Stimulated activated naive B cell treated with anti-CD40 and anti-IgM and Interleukin-4, amounts not matched to agents 10 μg/mL and 1 μg/mL and 100 μg/mL, for 72 hours (primary cell): Measurements from ENCODE around the gene ABHD17C.

Source experiments
- ATAC-seq, 2 donors: fragments of 150-1000 bp; cut with Tn5 transposase; replicated peaks; 2 replicates each; pipeline ENCODE4 v1.10.0; 2021; ENCODE audit warnings: moderate library complexity in 1 of 2
- DNase-seq: peaks from one replicate; pipeline ENCODE4 v3.0.0; 2021
- H3K27ac Mint-ChIP-seq: one replicate; pipeline ENCODE4 v1.8.0; 2022; ENCODE audit warnings: mild to moderate bottlenecking, mixed read lengths
- H3K27me3 Mint-ChIP-seq, 2 donors: one replicate each; pipeline ENCODE4 v1.8.0; 2022; ENCODE audit warnings: mixed read lengths in 2 of 2
- H3K36me3 Mint-ChIP-seq, 2 donors: one replicate each; pipeline ENCODE4 v1.8.0; 2022; ENCODE audit warnings: mixed read lengths in 2 of 2, mild to moderate bottlenecking in 1 of 2
- H3K4me1 Mint-ChIP-seq, 2 donors: one replicate each; pipeline ENCODE4 v1.8.0; 2022; ENCODE audit warnings: mixed read lengths in 2 of 2, mild to moderate bottlenecking in 1 of 2
- H3K4me3 Mint-ChIP-seq, 2 donors: one replicate each; pipeline ENCODE4 v1.8.0; 2022; ENCODE audit warnings: mild to moderate bottlenecking in 2 of 2, mixed read lengths in 2 of 2, moderate library complexity in 1 of 2
- H3K9me3 Mint-ChIP-seq, 2 donors: one replicate each; pipeline ENCODE4 v1.8.0; 2022; ENCODE audit warnings: mixed read lengths in 2 of 2, mild to moderate bottlenecking in 1 of 2

Gene ABHD17C

DNA sequence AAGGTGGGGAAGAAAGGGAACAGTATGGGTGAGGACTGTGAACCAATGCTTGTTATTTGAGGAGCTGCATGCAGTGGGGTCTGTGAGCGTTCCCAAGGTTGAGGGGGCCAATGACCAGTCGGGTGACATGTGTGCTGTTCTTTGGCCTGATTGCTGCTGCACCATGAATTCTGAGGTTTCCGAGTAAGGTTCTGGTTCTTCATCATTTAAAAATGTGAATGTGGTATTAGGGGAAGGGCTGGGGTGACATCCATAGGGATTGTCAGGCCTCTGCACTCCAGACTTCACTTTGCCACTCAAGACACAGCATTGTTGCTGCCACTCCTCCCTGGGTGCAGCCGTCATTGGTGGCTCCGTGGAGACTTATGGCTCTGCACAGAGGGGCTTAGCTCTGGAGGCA, 32.5 kb downstream of the ABHD17C start:
- Mint-ChIP-seq H3K4me3 (no peak overlapping the region), H3K4me1 (no peaks in the 10 kb centered on the region), H3K9me3 (no peaks in the 10 kb centered on the region), H3K36me3 (no peaks in the 10 kb centered on the region), H3K27me3 (no peaks in the 10 kb centered on the region), H3K27ac (no peak overlapping the region)
- DNase-seq = no peak
- ATAC-seq = no peak

- Mint-ChIP-seq H3K27ac (no peak overlapping the region), H3K27me3 (no peaks in the 10 kb centered on the region), H3K9me3 (no peaks in the 10 kb centered on the region), H3K4me3 (no peak overlapping the region), H3K4me1 (no peaks in the 10 kb centered on the region), H3K36me3 (no peaks in the 10 kb centered on the region)
- ATAC-seq (no peak), DNase-seq (no peak)
These were observed 35.3 kb downstream of the ABHD17C start for GRCh38 chr15:80730387-80730786.

GRCh38 chr15:80730926-80731325, 35.8 kb downstream of the ABHD17C start:
- no peaks in the 10 kb centered on the region for H3K9me3 Mint-ChIP-seq
- ATAC-seq = no peak

DNA sequence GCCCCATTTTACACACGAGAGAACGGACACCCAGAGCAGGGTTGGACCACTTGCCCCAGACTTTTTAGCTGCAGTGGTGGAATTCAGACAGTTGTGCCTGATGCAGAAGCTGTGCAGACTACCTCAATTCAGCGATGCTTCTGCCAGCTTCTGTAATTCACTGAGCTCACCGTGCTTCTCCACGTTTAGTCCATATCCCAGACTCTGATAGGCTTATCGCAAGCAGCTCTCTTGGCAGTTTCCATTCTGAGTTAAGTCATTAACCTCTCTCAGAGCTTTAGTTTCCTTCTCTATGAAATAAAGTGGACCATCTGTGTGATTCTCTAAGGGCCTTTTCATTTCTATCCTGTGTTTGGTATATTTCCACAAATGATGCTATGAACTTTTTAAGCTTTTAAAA, 37.1 kb downstream of the ABHD17C start:
- no peaks in the 10 kb centered on the region for H3K27me3 Mint-ChIP-seq
- H3K27ac Mint-ChIP-seq = no peak overlapping the region
- no peaks in the 10 kb centered on the region for H3K36me3 Mint-ChIP-seq
- H3K9me3 Mint-ChIP-seq = no peaks in the 10 kb centered on the region
- H3K4me3 Mint-ChIP-seq = no peak overlapping the region
- DNase-seq (no peak), ATAC-seq (no peak)
- H3K4me1 Mint-ChIP-seq = no peaks in the 10 kb centered on the region

More at GRCh38 chr15:80730926-80731325, 35.8 kb downstream of the ABHD17C start:
- Mint-ChIP-seq H3K27me3 (no peaks in the 10 kb centered on the region), H3K4me3 (no peak overlapping the region), H3K27ac (no peak overlapping the region), H3K36me3 (no peaks in the 10 kb centered on the region), H3K4me1 (no peaks in the 10 kb centered on the region)
- no peak for DNase-seq

GRCh38 chr15:80732818-80733217, 37.7 kb downstream of the ABHD17C start:
- Mint-ChIP-seq H3K27ac (no peak overlapping the region), H3K36me3 (no peaks in the 10 kb centered on the region), H3K4me3 (no peak overlapping the region), H3K4me1 (no peaks in the 10 kb centered on the region), H3K9me3 (no peaks in the 10 kb centered on the region), H3K27me3 (no peaks in the 10 kb centered on the region)
- no peak for ATAC-seq
- no peak for DNase-seq

GRCh38 chr15:80733460-80733859, 38.4 kb downstream of the ABHD17C start:
- no peaks in the 10 kb centered on the region for H3K4me1 Mint-ChIP-seq
- H3K4me3 Mint-ChIP-seq = no peak overlapping the region
- H3K27ac Mint-ChIP-seq = no peak overlapping the region
- no peak for DNase-seq
- no peak for ATAC-seq
- H3K9me3 Mint-ChIP-seq = peaks cover 2% of the 10 kb centered on the region in 2 donors
- H3K27me3 Mint-ChIP-seq = no peaks in the 10 kb centered on the region
- H3K36me3 Mint-ChIP-seq = no peaks in the 10 kb centered on the region

DNA sequence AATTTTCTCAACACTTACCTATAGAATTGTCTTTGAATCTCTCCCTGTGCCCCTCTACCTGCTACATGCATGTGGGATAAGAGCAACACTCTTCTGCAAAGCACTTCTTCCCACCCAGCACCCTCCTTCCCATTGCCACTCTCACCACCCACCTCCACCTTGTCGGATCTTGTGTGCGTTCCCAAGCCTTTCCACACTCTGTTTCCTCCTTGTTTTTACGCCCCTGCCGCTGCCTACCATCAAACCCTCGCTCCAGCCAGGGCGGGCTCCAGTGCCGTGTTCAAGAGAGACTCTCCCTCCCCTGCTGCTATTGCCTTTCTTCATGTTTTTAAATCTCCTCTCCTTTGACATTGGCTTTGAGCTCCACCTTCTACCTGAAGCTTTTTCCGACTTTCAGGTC, 40.2 kb downstream of the ABHD17C start:
- Mint-ChIP-seq H3K27ac (no peak overlapping the region), H3K36me3 (no peaks in the 10 kb centered on the region), H3K4me1 (no peaks in the 10 kb centered on the region)

GRCh38 chr15:80736560-80736959, 41.5 kb downstream of the ABHD17C start:
- DNase-seq (no peak), ATAC-seq (no peak)
- Mint-ChIP-seq H3K9me3 (peaks cover 3 to 9% of the 10 kb centered on the region in 2 donors), H3K27me3 (no peaks in the 10 kb centered on the region), H3K4me1 (no peaks in the 10 kb centered on the region), H3K4me3 (no peak overlapping the region), H3K36me3 (no peaks in the 10 kb centered on the region), H3K27ac (no peak overlapping the region)

More for the DNA sequence above, 40.2 kb downstream of the ABHD17C start:
- H3K4me3 Mint-ChIP-seq = no peak overlapping the region
- DNase-seq (no peak), ATAC-seq (no peak)
- peaks cover 3 to 9% of the 10 kb centered on the region in 2 donors for H3K9me3 Mint-ChIP-seq
- H3K27me3 Mint-ChIP-seq = no peaks in the 10 kb centered on the region

DNA sequence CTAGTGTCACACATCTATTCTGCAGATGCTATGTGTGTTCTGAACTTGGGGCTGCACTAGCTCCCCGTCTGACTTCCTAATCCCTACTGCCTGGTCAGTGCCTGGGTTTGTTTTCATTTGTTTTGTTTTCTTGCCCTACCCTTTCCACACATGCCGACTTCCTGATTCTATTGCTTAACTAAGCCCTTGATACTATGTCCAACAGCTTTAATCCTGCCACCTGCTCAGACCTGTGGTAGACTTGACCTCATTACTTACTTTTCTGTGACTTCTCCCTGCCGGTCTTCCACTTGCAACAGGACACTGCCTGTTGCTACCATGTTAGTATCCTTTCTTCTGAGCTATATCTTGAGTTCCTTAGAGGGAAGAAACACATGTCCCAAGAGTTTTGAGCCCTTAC, 44.8 kb downstream of the ABHD17C start:
- H3K27ac Mint-ChIP-seq = no peak overlapping the region
- H3K4me1 Mint-ChIP-seq = no peaks in the 10 kb centered on the region
- DNase-seq (no peak), ATAC-seq (no peak)
- no peaks in the 10 kb centered on the region for H3K27me3 Mint-ChIP-seq
- H3K36me3 Mint-ChIP-seq = no peaks in the 10 kb centered on the region
- H3K9me3 Mint-ChIP-seq = peaks cover 3 to 9% of the 10 kb centered on the region in 2 donors
- no peak overlapping the region for H3K4me3 Mint-ChIP-seq

- no peak for DNase-seq
- H3K36me3 Mint-ChIP-seq = peaks cover 3 to 4% of the 10 kb centered on the region in 2 donors
- peaks cover 8 to 16% of the 10 kb centered on the region in 2 donors for H3K9me3 Mint-ChIP-seq
- no peak overlapping the region for H3K4me3 Mint-ChIP-seq
- no peak for ATAC-seq
- H3K4me1 Mint-ChIP-seq = no peaks in the 10 kb centered on the region
- H3K27ac Mint-ChIP-seq = no peak overlapping the region
- no peaks in the 10 kb centered on the region for H3K27me3 Mint-ChIP-seq
These were observed 47.0 kb downstream of the ABHD17C start for GRCh38 chr15:80742081-80742480.

GRCh38 chr15:80743189-80743833, 48.2 kb downstream of the ABHD17C start:
- Mint-ChIP-seq H3K27me3 (no peaks in the 10 kb centered on the region), H3K36me3 (peaks cover 3 to 4% of the 10 kb centered on the region in 2 donors), H3K27ac (no peak overlapping the region), H3K9me3 (peaks cover 8 to 16% of the 10 kb centered on the region in 2 donors), H3K4me1 (no peaks in the 10 kb centered on the region), H3K4me3 (no peak overlapping the region)
- DNase-seq (no peak), ATAC-seq (no peak)

DNA sequence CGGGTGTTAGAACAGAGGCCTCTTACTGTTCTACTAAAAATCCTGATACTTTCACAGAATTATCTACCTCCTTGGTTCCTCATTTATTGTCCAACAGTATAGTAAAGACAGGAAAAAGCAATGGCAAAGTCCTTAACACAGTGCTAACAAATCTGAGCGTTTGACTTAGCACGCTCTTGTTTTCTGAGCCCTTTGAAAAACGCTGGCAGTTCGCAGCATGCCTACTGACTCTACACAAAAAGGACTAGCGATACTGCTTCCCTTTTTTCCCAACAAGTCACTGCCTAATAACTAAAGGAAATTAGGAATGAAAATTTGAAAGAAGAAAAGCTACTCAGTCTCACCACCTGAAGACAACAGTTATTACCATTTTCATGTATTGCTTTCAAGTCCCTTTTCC, 49.3 kb downstream of the ABHD17C start:
- no peaks in the 10 kb centered on the region for H3K27me3 Mint-ChIP-seq
- H3K27ac Mint-ChIP-seq = no peak overlapping the region
- peaks cover 3 to 4% of the 10 kb centered on the region in 2 donors for H3K36me3 Mint-ChIP-seq
- ATAC-seq (no peak), DNase-seq (no peak)
- H3K4me1 Mint-ChIP-seq = no peaks in the 10 kb centered on the region
- H3K9me3 Mint-ChIP-seq = peaks cover 5 to 8% of the 10 kb centered on the region in 2 donors
- no peak overlapping the region for H3K4me3 Mint-ChIP-seq

GRCh38 chr15:80744826-80745225, 49.7 kb downstream of the ABHD17C start:
- no peak overlapping the region for H3K4me3 Mint-ChIP-seq
- peaks cover 3 to 4% of the 10 kb centered on the region in 2 donors for H3K36me3 Mint-ChIP-seq
- H3K27me3 Mint-ChIP-seq = no peaks in the 10 kb centered on the region
- H3K9me3 Mint-ChIP-seq = peaks cover 5 to 7% of the 10 kb centered on the region in 2 donors
- no peak overlapping the region for H3K27ac Mint-ChIP-seq
- DNase-seq (no peak), ATAC-seq (no peak)
- no peaks in the 10 kb centered on the region for H3K4me1 Mint-ChIP-seq

GRCh38 chr15:80745888-80746287, 50.8 kb downstream of the ABHD17C start:
- no peak overlapping the region for H3K27ac Mint-ChIP-seq
- H3K27me3 Mint-ChIP-seq = no peaks in the 10 kb centered on the region
- no peak overlapping the region for H3K4me3 Mint-ChIP-seq
- DNase-seq (no peak), ATAC-seq (no peak)
- H3K4me1 Mint-ChIP-seq = no peaks in the 10 kb centered on the region
- peaks cover 3 to 4% of the 10 kb centered on the region in 2 donors for H3K36me3 Mint-ChIP-seq
- H3K9me3 Mint-ChIP-seq = peaks cover 5 to 7% of the 10 kb centered on the region in 2 donors

DNA sequence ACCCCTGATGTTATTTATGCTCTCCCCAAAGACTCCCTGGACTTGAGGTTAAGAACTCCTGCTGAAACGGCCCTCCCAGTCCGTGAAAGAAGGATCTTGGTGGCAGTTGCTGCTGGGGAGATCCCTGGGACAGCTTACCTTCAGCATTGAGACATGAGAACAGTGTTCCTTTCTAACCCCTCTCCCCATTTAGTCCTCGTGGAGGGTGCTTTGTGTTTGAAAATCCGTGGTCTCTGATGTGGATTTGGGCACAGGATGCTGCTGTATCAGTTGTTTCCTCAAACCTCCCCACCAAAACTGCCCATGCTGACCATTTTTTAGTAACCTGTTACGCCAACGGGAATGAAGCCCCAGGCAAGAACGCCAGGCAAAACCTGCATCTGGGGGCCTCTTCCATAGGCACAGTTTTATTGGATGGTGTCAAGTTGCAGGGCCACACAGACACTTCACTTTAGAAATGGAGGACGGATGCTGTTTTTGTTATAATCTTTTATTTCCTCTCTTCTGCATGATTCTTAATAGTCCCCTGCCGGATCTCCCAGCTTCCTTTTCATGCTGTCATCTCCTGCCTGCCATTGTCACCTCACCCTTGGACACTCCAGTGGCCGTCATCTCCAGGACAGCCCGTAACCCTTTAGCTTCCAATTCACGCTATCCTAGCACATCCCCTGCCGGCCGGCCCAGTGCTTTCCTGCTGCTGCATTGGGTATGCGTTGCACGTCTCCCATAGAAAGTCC, 52.4 kb downstream of the ABHD17C start:
- H3K4me1 Mint-ChIP-seq = no peaks in the 10 kb centered on the region
- no peak overlapping the region for H3K4me3 Mint-ChIP-seq
- H3K9me3 Mint-ChIP-seq = peaks cover 5 to 7% of the 10 kb centered on the region in 2 donors
- peaks cover 3 to 4% of the 10 kb centered on the region in 2 donors for H3K36me3 Mint-ChIP-seq
- H3K27me3 Mint-ChIP-seq = no peaks in the 10 kb centered on the region
- DNase-seq (no peak), ATAC-seq (no peak)
- no peak overlapping the region for H3K27ac Mint-ChIP-seq
